ENCODE data around the gene TAP2.

TAP2 gene

GRCh38 chr6:32845384-32845884 lies 6.9 kb upstream of the TAP2 start:
- no peak for TF ChIP-seq GATA3 (IDR thresholded peaks at IDR 0.05; ENCODE audit: low read depth, low read length)
- no peak for TF ChIP-seq GATA2 (IDR thresholded peaks at IDR 0.05; ENCODE audit: low read depth, low read length)

- no peak for TF ChIP-seq GATA3 (IDR thresholded peaks at IDR 0.05; ENCODE audit: low read depth, low read length)
- no peak for TF ChIP-seq GATA2 (IDR thresholded peaks at IDR 0.05; ENCODE audit: low read depth, low read length)
These were observed 6.4 kb upstream of the TAP2 start for GRCh38 chr6:32844839-32845383.

- TF ChIP-seq GATA3 (IDR thresholded peaks at IDR 0.05; ENCODE audit: low read depth, low read length) (no peak), GATA2 (IDR thresholded peaks at IDR 0.05; ENCODE audit: low read depth, low read length) (no peak)
These were observed 5.7 kb upstream of the TAP2 start, which contains the start of gene PSMB8 for GRCh38 chr6:32843979-32844838. Gene PSMB8 (minus strand): TSS chr6:32844047. CDS start chr6:32843996, 51 bp downstream.

GRCh38 chr6:32843331-32843978 lies 4.9 kb upstream of the TAP2 start:
- TF ChIP-seq GATA3 (IDR thresholded peaks at IDR 0.05; ENCODE audit: low read depth, low read length) (no peak), GATA2 (IDR thresholded peaks at IDR 0.05; ENCODE audit: low read depth, low read length) (no peak)

- TF ChIP-seq GATA2 (IDR thresholded peaks at IDR 0.05; ENCODE audit: low read depth, low read length): no peak
- no peak for TF ChIP-seq GATA3 (IDR thresholded peaks at IDR 0.05; ENCODE audit: low read depth, low read length)
These were observed 4.2 kb upstream of the TAP2 start for GRCh38 chr6:32842690-32843089.

GRCh38 chr6:32842021-32842650 lies 3.6 kb upstream of the TAP2 start:
- TF ChIP-seq GATA3 (IDR thresholded peaks at IDR 0.05; ENCODE audit: low read depth, low read length): no peak
- no peak for TF ChIP-seq GATA2 (IDR thresholded peaks at IDR 0.05; ENCODE audit: low read depth, low read length)

- TF ChIP-seq GATA3 (IDR thresholded peaks at IDR 0.05; ENCODE audit: low read depth, low read length): no peak
- no peak for TF ChIP-seq GATA2 (IDR thresholded peaks at IDR 0.05; ENCODE audit: low read depth, low read length)
These were observed 2.2 kb upstream of the TAP2 start for GRCh38 chr6:32840604-32841246.

GRCh38 chr6:32839356-32839755 lies 817 bp upstream of the TAP2 start:
- TF ChIP-seq GATA3 (IDR thresholded peaks at IDR 0.05; ENCODE audit: low read depth, low read length) (no peak), GATA2 (IDR thresholded peaks at IDR 0.05; ENCODE audit: low read depth, low read length) (no peak)

- no peak for TF ChIP-seq GATA2 (IDR thresholded peaks at IDR 0.05; ENCODE audit: low read depth, low read length)
These were observed 857 bp downstream of the TAP2 start for GRCh38 chr6:32837651-32838113.

GRCh38 chr6:32836873-32837272 lies 1.7 kb downstream of the TAP2 start:
- no peak for TF ChIP-seq GATA3 (IDR thresholded peaks at IDR 0.05; ENCODE audit: low read depth, low read length)
- no peak for TF ChIP-seq GATA2 (IDR thresholded peaks at IDR 0.05; ENCODE audit: low read depth, low read length)

- no peak for TF ChIP-seq GATA2 (IDR thresholded peaks at IDR 0.05; ENCODE audit: low read depth, low read length)
- no peak for TF ChIP-seq GATA3 (IDR thresholded peaks at IDR 0.05; ENCODE audit: low read depth, low read length)
These were observed 3.2 kb downstream of the TAP2 start for GRCh38 chr6:32835167-32835893.

- peak; percentile 50; the same call in 1 of the 2 replicates for TF ChIP-seq GATA3 (IDR thresholded peaks at IDR 0.05; ENCODE audit: low read depth, low read length)
- TF ChIP-seq GATA2 (IDR thresholded peaks at IDR 0.05; ENCODE audit: low read depth, low read length): peak; percentile 60; the same call in 1 of the 2 replicates
These were observed 4.9 kb downstream of the TAP2 start for GRCh38 chr6:32833664-32834063.

GRCh38 chr6:32832535-32832934 lies 6.0 kb downstream of the TAP2 start:
- TF ChIP-seq GATA3 (IDR thresholded peaks at IDR 0.05; ENCODE audit: low read depth, low read length) (no peak), GATA2 (IDR thresholded peaks at IDR 0.05; ENCODE audit: low read depth, low read length) (no peak)

Measured in SH-SY5Y (cell line).